ENCODE results near the gene G3BP1. TPM values are rescaled to one million over a fixed set of nuclear protein-coding genes. Genes with fewer than 3 reads are reported as not detected.

Gene G3BP1
- total and polyA plus RNA-seq, 4 donors = 26.9 to 144 (median 62.7) TPM

GRCh38 chr5:151847871-151848270, 76.1 kb downstream of the G3BP1 start:
- WGBS = 29% methylated on average over 1 of the region's 1 CpG
- H3K27me3 ChIP-seq (ENCODE audit: control insufficient read depth in 4 of 4, insufficient read depth in 4 of 4, low read length in 3 of 4) = no peaks in the 10 kb centered on the region
- H3K9ac ChIP-seq (ENCODE audit: low read depth in 1 of 2, low read length in 2 of 2) = no peak overlapping the region
- H3K9me3 ChIP-seq (ENCODE audit: control insufficient read depth in 4 of 4, low read length in 3 of 4) = peaks cover 0 to 3% (median 0%) of the 10 kb centered on the region in 4 donors
- no peaks in the 10 kb centered on the region for H3K36me3 ChIP-seq (ENCODE audit: control insufficient read depth in 4 of 4, insufficient read depth in 3 of 4, low read depth in 1 of 4, low read length in 3 of 4)
- no peak overlapping the region for H3K27ac ChIP-seq (ENCODE audit: low read depth in 1 of 2, low read length in 2 of 2)
- DNase-seq (ENCODE audit: low spot score) = no peak
- no peak overlapping the region for H3K4me3 ChIP-seq (ENCODE audit: low read depth in 1 of 3, low read length in 3 of 3)
- no peaks in the 10 kb centered on the region for H3K4me1 ChIP-seq (ENCODE audit: control insufficient read depth in 4 of 4, insufficient read depth in 4 of 4, low read length in 3 of 4)
- no peak for TF ChIP-seq RAD21 (IDR thresholded peaks at IDR 0.05)
- no peak for TF ChIP-seq CTCF (IDR thresholded peaks at IDR 0.05; ENCODE audit: low read depth, low read length, missing input control)
- no peak for TF ChIP-seq NR2F2 (IDR thresholded peaks at IDR 0.05)
- TF ChIP-seq, protein P1, sequence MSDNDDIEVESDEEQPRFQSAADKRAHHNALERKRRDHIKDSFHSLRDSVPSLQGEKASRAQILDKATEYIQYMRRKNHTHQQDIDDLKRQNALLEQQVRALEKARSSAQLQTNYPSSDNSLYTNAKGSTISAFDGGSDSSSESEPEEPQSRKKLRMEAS (IDR thresholded peaks at IDR 0.05) = no peak
- TF ChIP-seq HNF4A (conservative IDR thresholded peaks at IDR 0.05) = no peak
- no peak for TF ChIP-seq HNF4G (IDR thresholded peaks at IDR 0.05)
- TF ChIP-seq YY1 (IDR thresholded peaks at IDR 0.05) = no peak
- TF ChIP-seq ZBTB33 (IDR thresholded peaks at IDR 0.05) = no peak
- TF ChIP-seq GABPA (IDR thresholded peaks at IDR 0.05 in 1 of 2, conservative IDR thresholded peaks at IDR 0.05 in 1 of 2) = no peak
- no peak for TF ChIP-seq SP1 (IDR thresholded peaks at IDR 0.05)

DNA sequence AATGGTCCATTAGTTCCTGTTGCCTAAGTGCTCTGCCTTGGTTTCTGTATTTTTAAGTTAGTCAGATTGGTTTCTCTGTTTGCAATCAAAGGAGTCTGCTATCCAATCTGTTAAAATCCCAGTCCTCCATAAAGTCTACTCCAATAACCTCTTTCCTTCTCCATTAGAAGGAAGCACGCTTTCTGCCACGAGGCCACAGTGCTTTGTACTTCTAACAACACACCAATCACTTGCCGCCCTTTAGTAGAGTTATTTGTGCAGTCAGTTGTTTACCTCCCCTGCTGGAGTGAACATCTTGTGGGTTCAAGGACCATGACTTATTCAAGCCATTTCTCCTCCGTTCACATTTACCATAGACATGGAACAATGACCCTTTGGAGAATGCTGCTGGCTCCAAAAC, 83.9 kb downstream of the G3BP1 start:
- H3K27me3 ChIP-seq (ENCODE audit: control insufficient read depth in 4 of 4, insufficient read depth in 4 of 4, low read length in 3 of 4) = no peaks in the 10 kb centered on the region
- H3K9me3 ChIP-seq (ENCODE audit: control insufficient read depth in 4 of 4, low read length in 3 of 4) = no peaks in the 10 kb centered on the region
- H3K9ac ChIP-seq (ENCODE audit: low read depth in 1 of 2, low read length in 2 of 2) = no peak overlapping the region
- H3K36me3 ChIP-seq (ENCODE audit: control insufficient read depth in 4 of 4, insufficient read depth in 3 of 4, low read depth in 1 of 4, low read length in 3 of 4) = no peaks in the 10 kb centered on the region
- H3K27ac ChIP-seq (ENCODE audit: low read depth in 1 of 2, low read length in 2 of 2) = no peak overlapping the region
- no peak for DNase-seq (ENCODE audit: low spot score)
- TF ChIP-seq ZBTB33 (IDR thresholded peaks at IDR 0.05) (no peak), JUND (IDR thresholded peaks at IDR 0.05) (no peak), FOXA2 (IDR thresholded peaks at IDR 0.05) (no peak), SP1 (IDR thresholded peaks at IDR 0.05) (no peak), CTCF (IDR thresholded peaks at IDR 0.05; ENCODE audit: low read depth, low read length, missing input control) (no peak), NR2F2 (IDR thresholded peaks at IDR 0.05) (no peak), YY1 (IDR thresholded peaks at IDR 0.05) (no peak), EGR1 (IDR thresholded peaks at IDR 0.05; ENCODE audit: low read depth in 2 of 2) (no peak), GABPA (IDR thresholded peaks at IDR 0.05 in 1 of 2, conservative IDR thresholded peaks at IDR 0.05 in 1 of 2) (no peak), HNF4G (IDR thresholded peaks at IDR 0.05) (no peak), RXRA (IDR thresholded peaks at IDR 0.05) (no peak), ATF3 (IDR thresholded peaks at IDR 0.05) (no peak), FOXA1 (IDR thresholded peaks at IDR 0.05) (no peak), TAF1 (conservative IDR thresholded peaks at IDR 0.05) (no peak), HNF4A (conservative IDR thresholded peaks at IDR 0.05) (no peak)
- TF ChIP-seq, protein P2, sequence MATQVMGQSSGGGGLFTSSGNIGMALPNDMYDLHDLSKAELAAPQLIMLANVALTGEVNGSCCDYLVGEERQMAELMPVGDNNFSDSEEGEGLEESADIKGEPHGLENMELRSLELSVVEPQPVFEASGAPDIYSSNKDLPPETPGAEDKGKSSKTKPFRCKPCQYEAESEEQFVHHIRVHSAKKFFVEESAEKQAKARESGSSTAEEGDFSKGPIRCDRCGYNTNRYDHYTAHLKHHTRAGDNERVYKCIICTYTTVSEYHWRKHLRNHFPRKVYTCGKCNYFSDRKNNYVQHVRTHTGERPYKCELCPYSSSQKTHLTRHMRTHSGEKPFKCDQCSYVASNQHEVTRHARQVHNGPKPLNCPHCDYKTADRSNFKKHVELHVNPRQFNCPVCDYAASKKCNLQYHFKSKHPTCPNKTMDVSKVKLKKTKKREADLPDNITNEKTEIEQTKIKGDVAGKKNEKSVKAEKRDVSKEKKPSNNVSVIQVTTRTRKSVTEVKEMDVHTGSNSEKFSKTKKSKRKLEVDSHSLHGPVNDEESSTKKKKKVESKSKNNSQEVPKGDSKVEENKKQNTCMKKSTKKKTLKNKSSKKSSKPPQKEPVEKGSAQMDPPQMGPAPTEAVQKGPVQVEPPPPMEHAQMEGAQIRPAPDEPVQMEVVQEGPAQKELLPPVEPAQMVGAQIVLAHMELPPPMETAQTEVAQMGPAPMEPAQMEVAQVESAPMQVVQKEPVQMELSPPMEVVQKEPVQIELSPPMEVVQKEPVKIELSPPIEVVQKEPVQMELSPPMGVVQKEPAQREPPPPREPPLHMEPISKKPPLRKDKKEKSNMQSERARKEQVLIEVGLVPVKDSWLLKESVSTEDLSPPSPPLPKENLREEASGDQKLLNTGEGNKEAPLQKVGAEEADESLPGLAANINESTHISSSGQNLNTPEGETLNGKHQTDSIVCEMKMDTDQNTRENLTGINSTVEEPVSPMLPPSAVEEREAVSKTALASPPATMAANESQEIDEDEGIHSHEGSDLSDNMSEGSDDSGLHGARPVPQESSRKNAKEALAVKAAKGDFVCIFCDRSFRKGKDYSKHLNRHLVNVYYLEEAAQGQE (IDR thresholded peaks at IDR 0.05) = no peak
- TF ChIP-seq, protein P1 (IDR thresholded peaks at IDR 0.05) = no peak
- 88% methylated on average over 4 of the region's 4 CpGs for WGBS
- H3K4me3 ChIP-seq (ENCODE audit: low read depth in 1 of 3, low read length in 3 of 3) = no peak overlapping the region
- no peaks in the 10 kb centered on the region for H3K4me1 ChIP-seq (ENCODE audit: control insufficient read depth in 4 of 4, insufficient read depth in 4 of 4, low read length in 3 of 4)
